HepG2 (cell line): Measurements from ENCODE around the gene SFXN5. TPM values are rescaled to one million over a fixed set of nuclear protein-coding genes. Genes with fewer than 3 reads are reported as not detected.

ENCODE experiments used
- ATF7-NPFF ChIP-seq: sonication (generic); formaldehyde crosslinking; IDR thresholded peaks from 2 replicates; pipeline ENCODE4 v1.8.1; 2023; ENCODE audit warnings: mild to moderate bottlenecking, low read depth, missing genetic modification reagents, moderate library complexity
- CEBPG ChIP-seq: IDR thresholded peaks from 2 replicates; pipeline ENCODE4 v1.6.1; 2016
- CREB3 ChIP-seq: sonication (generic); formaldehyde crosslinking; IDR thresholded peaks from 2 replicates; pipeline ENCODE4 v1.5.0; 2020; ENCODE audit warnings: missing genetic modification reagents
- HHEX ChIP-seq: IDR thresholded peaks from 2 replicates; pipeline ENCODE4 v1.6.1; 2016; ENCODE audit warnings: control low read depth
- HNF4G ChIP-seq, 2 experiments: sonication (generic) in 1 of 2; formaldehyde crosslinking in 1 of 2; IDR thresholded peaks; 2 replicates each; pipeline versions ENCODE4 v1.4.0 to v1.6.1; 2011 to 2020; ENCODE audit warnings: borderline replicate concordance in 2 of 2, low read depth in 2 of 2, mild to moderate bottlenecking in 2 of 2, low read length in 1 of 2, missing genetic modification reagents in 1 of 2, moderate library complexity in 1 of 2
- HOXA5 ChIP-seq: sonication (generic); formaldehyde crosslinking; IDR thresholded peaks from 2 replicates; pipeline ENCODE4 v1.4.0; 2020; ENCODE audit warnings: missing genetic modification reagents
- HOXA7 ChIP-seq: sonication (generic); formaldehyde crosslinking; IDR thresholded peaks from 2 replicates; pipeline ENCODE4 v1.8.1; 2022; ENCODE audit warnings: mild to moderate bottlenecking, missing genetic modification reagents, moderate library complexity
- KLF11 ChIP-seq: IDR thresholded peaks from 2 replicates; pipeline ENCODE4 v1.6.1; 2016; ENCODE audit warnings: missing compliant biosample characterization
- MLLT10 ChIP-seq: sonication (generic); formaldehyde crosslinking; IDR thresholded peaks from 2 replicates; pipeline ENCODE4 v1.4.0; 2020; ENCODE audit warnings: missing genetic modification reagents
- NBN ChIP-seq: fragments of 450-650 bp; conservative IDR thresholded peaks from 2 replicates; pipeline ENCODE4 v1.6.1; 2017
- NFAT5 ChIP-seq: sonication (generic); formaldehyde crosslinking; IDR thresholded peaks from 2 replicates; pipeline ENCODE4 v1.4.0; 2020; ENCODE audit warnings: missing genetic modification reagents
- SETDB1 ChIP-seq: sonication (generic); formaldehyde crosslinking; IDR thresholded peaks from 2 replicates; pipeline ENCODE4 v1.5.1; 2020; ENCODE audit warnings: missing genetic modification reagents, mild to moderate bottlenecking, borderline replicate concordance
- SP1 ChIP-seq, 2 experiments: fragments of 450-650 bp in 1 of 2; sonication (generic) in 1 of 2; formaldehyde crosslinking in 1 of 2; IDR thresholded peaks; 2 replicates each; pipeline versions ENCODE4 v1.4.0 to v1.6.1; 2016 to 2020; ENCODE audit warnings: missing genetic modification reagents in 1 of 2
- TEAD2 ChIP-seq: sonication (generic); formaldehyde crosslinking; IDR thresholded peaks from 2 replicates; pipeline ENCODE4 v1.9.0; 2021; ENCODE audit warnings: missing genetic modification reagents
- ZFX ChIP-seq: sonication (generic); formaldehyde crosslinking; IDR thresholded peaks from 2 replicates; pipeline ENCODE4 v1.4.0; 2020; ENCODE audit warnings: mild to moderate bottlenecking, low read depth, missing genetic modification reagents, moderate library complexity
- ZMYM3 ChIP-seq: sonication (generic); formaldehyde crosslinking; IDR thresholded peaks from 2 replicates; pipeline ENCODE4 v1.5.1; 2020; ENCODE audit warnings: mild to moderate bottlenecking, missing genetic modification reagents
- ZNF12 ChIP-seq: sonication (generic); formaldehyde crosslinking; IDR thresholded peaks from 2 replicates; pipeline ENCODE4 v1.5.0; 2020; ENCODE audit warnings: missing genetic modification reagents
- ZNF205 ChIP-seq: IDR thresholded peaks from 2 replicates; pipeline ENCODE4 v1.6.1; 2018; ENCODE audit warnings: missing biosample characterization, missing genetic modification reagents
- ZNF430 ChIP-seq: sonication (generic); formaldehyde crosslinking; IDR thresholded peaks from 2 replicates; pipeline ENCODE4 v1.9.0; 2021; ENCODE audit warnings: mild to moderate bottlenecking, missing genetic modification reagents
- ZNF510 ChIP-seq: sonication (generic); formaldehyde crosslinking; IDR thresholded peaks from 2 replicates; pipeline ENCODE4 v1.4.0; 2020; ENCODE audit warnings: low read depth, mild to moderate bottlenecking, missing genetic modification reagents
- ZNF557 ChIP-seq: sonication (generic); formaldehyde crosslinking; IDR thresholded peaks from 2 replicates; pipeline ENCODE4 v1.4.0; 2020; ENCODE audit warnings: missing genetic modification reagents
- ZNF589 ChIP-seq: sonication (generic); formaldehyde crosslinking; conservative IDR thresholded peaks from 2 replicates; pipeline ENCODE4 v1.8.0; 2022; ENCODE audit warnings: mild to moderate bottlenecking, moderate library complexity, missing genetic modification reagents
- ZNF7 ChIP-seq: IDR thresholded peaks from 2 replicates; pipeline ENCODE4 v1.6.1; 2016; ENCODE audit warnings: missing biosample characterization, missing genetic modification reagents
- ZSCAN30 ChIP-seq: sonication (generic); formaldehyde crosslinking; IDR thresholded peaks from 2 replicates; pipeline ENCODE4 v1.5.0; 2020; ENCODE audit warnings: mild to moderate bottlenecking, missing genetic modification reagents
- ZSCAN9 ChIP-seq: IDR thresholded peaks from 2 replicates; pipeline ENCODE4 v1.6.1; 2016; ENCODE audit warnings: borderline replicate concordance
- polyA plus RNA-seq, 8 experiments: library from polyadenylated mRNA; depleted of rRNA in 3 of 8; stranded (reverse) in 7 of 8; unstranded in 1 of 8; fragments of >200 nt; fragmentation: Illumina TruSeq in 4 of 8; extraction: Trizol in 4 of 8; gene quantifications; 2 replicates each; pipeline versions ENCODE4 v1.2.1 to v1.2.3, GENCODE V29; 2011 to 2016; ENCODE audit warnings: low read depth in 4 of 8, missing spikeins in 1 of 8, mixed read lengths in 1 of 8; ENCODE audit not compliant: insufficient read depth in 1 of 8
- total RNA-seq, 5 experiments: library from RNA; depleted of rRNA; stranded (reverse); fragments of >200 nt; fragmentation: Illumina TruSeq; extraction: Trizol; gene quantifications; 2 replicates each; pipeline ENCODE4 v1.2.3, GENCODE V29; 2016; ENCODE audit warnings: low read depth in 1 of 5
- TF ChIP-seq, protein P1 (sequence below): sonication (generic); formaldehyde crosslinking; IDR thresholded peaks from 2 replicates; pipeline ENCODE4 v1.4.0; 2020; ENCODE audit warnings: mild to moderate bottlenecking, missing genetic modification reagents

SFXN5 gene
- total and polyA plus RNA-seq, 2 of the 13 experiments (the other 11 are each of a cell fraction or from before 2014, with no cell fraction given), result 34.9 to 37.4 TPM

GRCh38 chr2:73070643-73071359 lies 711 bp downstream of the SFXN5 start (continued):
- TF ChIP-seq CREB3 (CRISPR knock-in tag), result peak; percentile 93
- TF ChIP-seq MLLT10 (CRISPR knock-in tag), result no peak
- no peak for TF ChIP-seq CEBPG
- TF ChIP-seq TEAD2 (CRISPR knock-in tag), result no peak
- TF ChIP-seq HHEX, result no peak
- no peak for TF ChIP-seq ZNF430 (CRISPR knock-in tag)
- no peak for TF ChIP-seq SP1 (IDR thresholded peaks at IDR 0.05)
- no peak for TF ChIP-seq SP1 (CRISPR knock-in tag; IDR thresholded peaks at IDR 0.05)
- TF ChIP-seq HOXA5 (CRISPR knock-in tag), result peak; percentile 33; the same call in 1 of the 2 replicates
- no peak for TF ChIP-seq ZSCAN9 (CRISPR knock-in tag)
- TF ChIP-seq NFAT5 (CRISPR knock-in tag), result peak; percentile 71
- TF ChIP-seq ZFX (CRISPR knock-in tag), result peak; percentile 44; the same call in 1 of the 2 replicates
- no peak for TF ChIP-seq SETDB1 (CRISPR knock-in tag)
- no peak for TF ChIP-seq HOXA7 (CRISPR knock-in tag)
- TF ChIP-seq NBN, result no peak
- TF ChIP-seq HNF4G (IDR thresholded peaks at IDR 0.05; ENCODE audit: borderline replicate concordance, low read depth, low read length), result no peak; the same call in 1 of the 2 replicates
- no peak; the same call in 1 of the 2 replicates for TF ChIP-seq HNF4G (CRISPR knock-in tag; IDR thresholded peaks at IDR 0.05; ENCODE audit: borderline replicate concordance, low read depth)
- TF ChIP-seq ZNF510 (CRISPR knock-in tag), result no peak; the same call in 1 of the 2 replicates
- no peak; the same call in 1 of the 2 replicates for TF ChIP-seq ZSCAN30 (CRISPR knock-in tag)
- no peak for TF ChIP-seq ZNF557
- TF ChIP-seq ATF7-NPFF, result peak; percentile 20; the same call in 1 of the 2 replicates
- TF ChIP-seq ZNF205 (CRISPR knock-in tag), result peak; percentile 7; the same call in 1 of the 2 replicates
- no peak for TF ChIP-seq ZNF589 (CRISPR knock-in tag)
- TF ChIP-seq, protein P1, sequence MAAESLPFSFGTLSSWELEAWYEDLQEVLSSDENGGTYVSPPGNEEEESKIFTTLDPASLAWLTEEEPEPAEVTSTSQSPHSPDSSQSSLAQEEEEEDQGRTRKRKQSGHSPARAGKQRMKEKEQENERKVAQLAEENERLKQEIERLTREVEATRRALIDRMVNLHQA, result no peak
- no peak for TF ChIP-seq KLF11 (CRISPR knock-in tag)
- TF ChIP-seq ZNF7 (CRISPR knock-in tag), result no peak
- TF ChIP-seq ZNF12 (CRISPR knock-in tag), result peak; percentile 5; the same call in 1 of the 2 replicates
- TF ChIP-seq ZMYM3 (CRISPR knock-in tag), result no peak
